GM12878 (cell line): Measurements from ENCODE around the gene SNAP29.
"Not testable (repeated sequence)": the region's sequence is repeated elsewhere in the genome, so short reads cannot be mapped to it uniquely, and the experiment has no call there.

Experiments
- CTCF ChIP-seq, 3 experiments: IDR thresholded peaks in 2 of 3; conservative IDR thresholded peaks in 1 of 3; 2 replicates each; pipeline ENCODE4 v1.5.1; 2011; ENCODE audit warnings: low read depth in 3 of 3, low read length in 3 of 3, mild to moderate bottlenecking in 3 of 3, control low read depth in 2 of 3, moderate library complexity in 2 of 3, inconsistent platforms in 1 of 3, mixed read lengths in 1 of 3; ENCODE audit not compliant: control insufficient read depth in 2 of 3, insufficient read depth in 1 of 3; ENCODE audit errors: extremely low read depth in 1 of 3
- KLF5 ChIP-seq: fragments of 450-650 bp; IDR thresholded peaks from 2 replicates; pipeline ENCODE4 v1.6.1; 2014; ENCODE audit warnings: mild to moderate bottlenecking; ENCODE audit not compliant: partially characterized antibody
- POLR2AphosphoS5 ChIP-seq: IDR thresholded peaks from 2 replicates; pipeline ENCODE4 v1.6.1; 2011; ENCODE audit warnings: mild to moderate bottlenecking, low read length, inconsistent platforms
- SP1 ChIP-seq: IDR thresholded peaks from one replicate; pipeline ENCODE4 v1.6.1; 2011; ENCODE audit warnings: low read depth, low read length
- YY1 ChIP-seq: IDR thresholded peaks from 2 replicates; pipeline ENCODE4 v1.6.1; 2011; ENCODE audit warnings: low read depth, mild to moderate bottlenecking, low read length
- TF ChIP-seq, protein P1 (sequence below): IDR thresholded peaks from 2 replicates; pipeline ENCODE4 v1.6.1; 2012; ENCODE audit warnings: low read depth, low read length, improper control_type of control experiment

GRCh38 chr22:20930435-20930834 lies 71.6 kb downstream of the SNAP29 start:
- TF ChIP-seq POLR2AphosphoS5; YY1; CTCF (IDR thresholded peaks at IDR 0.05 in 2 of 3, conservative IDR thresholded peaks at IDR 0.05 in 1 of 3; ENCODE audit: control insufficient read depth in 2 of 3, extremely low read depth in 1 of 3, insufficient read depth in 1 of 3, low read depth in 3 of 3, low read length in 3 of 3); KLF5; SP1: not testable (repeated sequence)
- TF ChIP-seq, protein P1, sequence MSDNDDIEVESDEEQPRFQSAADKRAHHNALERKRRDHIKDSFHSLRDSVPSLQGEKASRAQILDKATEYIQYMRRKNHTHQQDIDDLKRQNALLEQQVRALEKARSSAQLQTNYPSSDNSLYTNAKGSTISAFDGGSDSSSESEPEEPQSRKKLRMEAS, result not testable (repeated sequence)
